Upper lobe of right lung (tissue), 1 donor: ENCODE data around the gene SNRNP200. TPM values are rescaled to one million over a fixed set of nuclear protein-coding genes. Genes with fewer than 3 reads are reported as not detected.
A peak's percentile ranks its signal among the peaks of the same experiment; 100 is the strongest.

ENCODE experiments used
- ATAC-seq: fragments of 200-7000 bp; cut with Tn5 transposase; one replicate; pipeline ENCODE4 v1.9.1; 2020; ENCODE audit warnings: mild to moderate bottlenecking, moderate library complexity
- DNase-seq: peaks from one replicate; pipeline ENCODE4 v3.0.0-alpha.2; 2020
- H3K27ac ChIP-seq: fragments of 200-600 bp; one replicate; pipeline ENCODE4 v1.8.0; 2022
- H3K27me3 ChIP-seq: fragments of 200-600 bp; one replicate; pipeline ENCODE4 v1.8.0; 2022; ENCODE audit warnings: mild to moderate bottlenecking
- H3K36me3 ChIP-seq: fragments of 200-600 bp; one replicate; pipeline ENCODE4 v1.8.0; 2022
- H3K4me1 ChIP-seq: fragments of 200-600 bp; one replicate; pipeline ENCODE4 v1.8.0; 2022
- H3K4me3 ChIP-seq: fragments of 200-600 bp; one replicate; pipeline ENCODE4 v1.8.0; 2022; ENCODE audit warnings: mild to moderate bottlenecking
- H3K9me3 ChIP-seq: fragments of 200-600 bp; one replicate; pipeline ENCODE4 v1.8.0; 2022
- intact Hi-C: fragments of 100-400 bp; cut with DNase I; formaldehyde crosslinking; loops from one replicate; pipeline ENCODE4 v1.11.0; 2022
- total RNA-seq: library from RNA; stranded (reverse); fragmentation: NEBNext Ultra II Directional; extraction: Animal tissue kit (Norgen Biotek cat#: 25700); gene quantifications from one replicate; pipeline ENCODE4 v1.2.1, GENCODE V29; 2021
- TF ChIP-seq, protein P1 (sequence below): fragments of 200-600 bp; IDR thresholded peaks from one replicate; pipeline ENCODE4 v1.8.0; 2022; ENCODE audit warnings: antibody characterized with exemption
- donor health status: DM: no; HTN: yes; CAD: no; lungs with severe emphysema.

Gene SNRNP200
- total RNA-seq, 1 donor from 2014 or later, result 91.2 TPM

GRCh38 chr2:96345868-96346462 is 40.6 kb upstream of the SNRNP200 start:
- H3K4me3 ChIP-seq, result no peak overlapping the region
- H3K36me3 ChIP-seq, result no peaks in the 10 kb centered on the region
- TF ChIP-seq, protein P1, sequence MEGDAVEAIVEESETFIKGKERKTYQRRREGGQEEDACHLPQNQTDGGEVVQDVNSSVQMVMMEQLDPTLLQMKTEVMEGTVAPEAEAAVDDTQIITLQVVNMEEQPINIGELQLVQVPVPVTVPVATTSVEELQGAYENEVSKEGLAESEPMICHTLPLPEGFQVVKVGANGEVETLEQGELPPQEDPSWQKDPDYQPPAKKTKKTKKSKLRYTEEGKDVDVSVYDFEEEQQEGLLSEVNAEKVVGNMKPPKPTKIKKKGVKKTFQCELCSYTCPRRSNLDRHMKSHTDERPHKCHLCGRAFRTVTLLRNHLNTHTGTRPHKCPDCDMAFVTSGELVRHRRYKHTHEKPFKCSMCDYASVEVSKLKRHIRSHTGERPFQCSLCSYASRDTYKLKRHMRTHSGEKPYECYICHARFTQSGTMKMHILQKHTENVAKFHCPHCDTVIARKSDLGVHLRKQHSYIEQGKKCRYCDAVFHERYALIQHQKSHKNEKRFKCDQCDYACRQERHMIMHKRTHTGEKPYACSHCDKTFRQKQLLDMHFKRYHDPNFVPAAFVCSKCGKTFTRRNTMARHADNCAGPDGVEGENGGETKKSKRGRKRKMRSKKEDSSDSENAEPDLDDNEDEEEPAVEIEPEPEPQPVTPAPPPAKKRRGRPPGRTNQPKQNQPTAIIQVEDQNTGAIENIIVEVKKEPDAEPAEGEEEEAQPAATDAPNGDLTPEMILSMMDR, result no peak
- no peak overlapping the region for H3K27ac ChIP-seq
- ATAC-seq (peak; percentile 52), DNase-seq (no peak)
- intact Hi-C loops, result no loop called here
- H3K4me1 ChIP-seq, result peaks cover 3% of the 10 kb centered on the region
- no peaks in the 10 kb centered on the region for H3K27me3 ChIP-seq
- no peaks in the 10 kb centered on the region for H3K9me3 ChIP-seq

- H3K4me1 ChIP-seq, result peaks cover 3% of the 10 kb centered on the region
- H3K27ac ChIP-seq, result peak overlapping the region; percentile 36
- no peaks in the 10 kb centered on the region for H3K36me3 ChIP-seq
- TF ChIP-seq, protein P1, result no peak
- ATAC-seq (peak; percentile 47), DNase-seq (no peak)
- intact Hi-C loops, result no loop called here
- H3K9me3 ChIP-seq, result no peaks in the 10 kb centered on the region
- H3K27me3 ChIP-seq, result no peaks in the 10 kb centered on the region
- no peak overlapping the region for H3K4me3 ChIP-seq
Observed at GRCh38 chr2:96345438-96345837, 40.1 kb upstream of the SNRNP200 start.

GRCh38 chr2:96344011-96344410 is 38.7 kb upstream of the SNRNP200 start:
- H3K4me3 ChIP-seq, result no peak overlapping the region
- intact Hi-C loops, result no loop called here
- ATAC-seq, result peak; percentile 73
- H3K9me3 ChIP-seq, result no peaks in the 10 kb centered on the region
- DNase-seq, result no peak
- no peak overlapping the region for H3K27ac ChIP-seq
- no peaks in the 10 kb centered on the region for H3K36me3 ChIP-seq
- H3K27me3 ChIP-seq, result no peaks in the 10 kb centered on the region
- peaks cover 3% of the 10 kb centered on the region for H3K4me1 ChIP-seq
- TF ChIP-seq, protein P1, result no peak

DNA sequence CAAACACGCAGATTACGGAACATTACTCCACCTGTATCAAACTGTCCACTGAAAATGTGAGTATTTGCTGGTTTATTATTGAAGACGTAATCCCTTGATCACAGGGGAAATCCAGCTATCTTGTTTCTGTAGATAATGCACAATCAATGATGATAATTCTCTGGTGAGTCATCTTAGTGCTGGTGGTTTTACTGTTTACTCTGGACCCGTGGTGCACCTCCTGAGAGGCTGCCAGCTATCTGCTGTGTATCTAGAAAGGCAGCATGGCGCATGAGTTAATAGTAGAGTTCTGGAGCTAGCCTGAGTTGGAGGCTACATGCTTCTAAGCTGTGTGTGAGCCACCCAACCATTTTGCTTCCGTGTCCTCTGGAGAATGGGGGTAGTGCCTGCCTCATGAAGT is 36.7 kb upstream of the SNRNP200 start:
- Histone ChIP-seq H3K4me1 (peaks cover 3% of the 10 kb centered on the region), H3K27me3 (no peaks in the 10 kb centered on the region), H3K36me3 (no peaks in the 10 kb centered on the region), H3K4me3 (no peak overlapping the region), H3K27ac (no peak overlapping the region), H3K9me3 (no peaks in the 10 kb centered on the region)
- intact Hi-C loops, result no loop called here
- TF ChIP-seq, protein P1, result no peak
- DNase-seq, result no peak
- peak; percentile 22 for ATAC-seq

GRCh38 chr2:96341641-96342040 is 36.3 kb upstream of the SNRNP200 start:
- TF ChIP-seq, protein P1, result no peak
- Histone ChIP-seq H3K9me3 (no peaks in the 10 kb centered on the region), H3K27me3 (no peaks in the 10 kb centered on the region), H3K36me3 (no peaks in the 10 kb centered on the region), H3K4me1 (peaks cover 3% of the 10 kb centered on the region), H3K27ac (no peak overlapping the region), H3K4me3 (no peak overlapping the region)
- intact Hi-C loops, result no loop called here
- DNase-seq (no peak), ATAC-seq (no peak)
